ENCODE data around the gene ITIH6. TPM values are rescaled to one million over a fixed set of nuclear protein-coding genes. Genes with fewer than 3 reads are reported as not detected.

ITIH6 gene
- total RNA-seq, 1 experiment from 2014 or later = 0.04 TPM

DNA sequence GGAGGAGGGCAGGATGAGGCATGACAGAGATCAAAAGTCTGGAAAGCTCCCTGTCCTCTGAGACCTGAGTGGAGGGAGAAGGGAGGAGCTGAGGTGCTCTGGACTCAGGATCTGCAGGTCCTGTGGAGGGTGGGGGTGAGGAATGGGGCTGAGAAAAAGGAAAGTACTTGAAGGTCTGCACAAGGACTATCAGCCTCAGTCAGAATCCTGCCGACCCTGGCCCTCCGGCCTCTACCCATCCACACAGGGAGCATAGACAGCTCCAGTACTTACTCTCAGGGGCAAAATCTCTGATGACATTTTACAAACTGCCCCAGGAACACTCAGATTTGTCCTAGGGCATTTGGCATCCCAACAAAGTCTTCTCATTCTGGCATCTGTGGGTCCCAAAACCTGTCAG is 991 bp upstream of the ITIH6 start:
- no peaks in the 10 kb centered on the region for H3K9me3 Mint-ChIP-seq

DNA sequence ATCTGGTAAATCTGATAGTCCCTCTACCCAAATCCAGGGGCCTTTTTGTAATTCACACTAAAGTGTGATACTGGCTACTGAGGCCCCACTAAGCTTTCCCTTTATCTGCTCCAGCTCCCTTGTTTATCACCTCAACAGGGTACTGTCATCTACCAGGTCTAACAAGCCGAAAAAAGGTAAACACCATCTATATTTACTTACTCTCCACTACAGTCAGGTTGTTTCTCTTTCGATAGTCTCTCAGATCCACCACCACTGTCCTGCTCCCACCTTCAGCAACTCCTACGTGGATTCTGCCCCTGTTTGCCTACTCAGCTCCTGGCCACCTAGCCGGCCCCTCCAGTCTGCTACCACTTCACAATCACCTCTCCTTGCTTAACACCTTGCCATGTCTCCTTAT is 3.3 kb downstream of the ITIH6 start:
- DNase-seq (ENCODE audit: low spot score) (no peak), ATAC-seq (no peak)
- ChIA-PET POLR2A (no interaction called here), CTCF (no interaction called here)
- no peaks in the 10 kb centered on the region for H3K4me1 Mint-ChIP-seq
- no peaks in the 10 kb centered on the region for H3K36me3 Mint-ChIP-seq
- no peak overlapping the region for H3K4me3 Mint-ChIP-seq
- TF ChIP-seq TP53 (CRISPR knock-in tag; IDR thresholded peaks at IDR 0.05) = no peak
- no peak for TF ChIP-seq NR2C2 (CRISPR knock-in tag; IDR thresholded peaks at IDR 0.05)
- no peak for TF ChIP-seq NFYB (CRISPR knock-in tag; conservative IDR thresholded peaks at IDR 0.05; ENCODE audit: low read depth)
- TF ChIP-seq, protein P1, sequence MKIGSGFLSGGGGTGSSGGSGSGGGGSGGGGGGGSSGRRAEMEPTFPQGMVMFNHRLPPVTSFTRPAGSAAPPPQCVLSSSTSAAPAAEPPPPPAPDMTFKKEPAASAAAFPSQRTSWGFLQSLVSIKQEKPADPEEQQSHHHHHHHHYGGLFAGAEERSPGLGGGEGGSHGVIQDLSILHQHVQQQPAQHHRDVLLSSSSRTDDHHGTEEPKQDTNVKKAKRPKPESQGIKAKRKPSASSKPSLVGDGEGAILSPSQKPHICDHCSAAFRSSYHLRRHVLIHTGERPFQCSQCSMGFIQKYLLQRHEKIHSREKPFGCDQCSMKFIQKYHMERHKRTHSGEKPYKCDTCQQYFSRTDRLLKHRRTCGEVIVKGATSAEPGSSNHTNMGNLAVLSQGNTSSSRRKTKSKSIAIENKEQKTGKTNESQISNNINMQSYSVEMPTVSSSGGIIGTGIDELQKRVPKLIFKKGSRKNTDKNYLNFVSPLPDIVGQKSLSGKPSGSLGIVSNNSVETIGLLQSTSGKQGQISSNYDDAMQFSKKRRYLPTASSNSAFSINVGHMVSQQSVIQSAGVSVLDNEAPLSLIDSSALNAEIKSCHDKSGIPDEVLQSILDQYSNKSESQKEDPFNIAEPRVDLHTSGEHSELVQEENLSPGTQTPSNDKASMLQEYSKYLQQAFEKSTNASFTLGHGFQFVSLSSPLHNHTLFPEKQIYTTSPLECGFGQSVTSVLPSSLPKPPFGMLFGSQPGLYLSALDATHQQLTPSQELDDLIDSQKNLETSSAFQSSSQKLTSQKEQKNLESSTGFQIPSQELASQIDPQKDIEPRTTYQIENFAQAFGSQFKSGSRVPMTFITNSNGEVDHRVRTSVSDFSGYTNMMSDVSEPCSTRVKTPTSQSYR (CRISPR knock-in tag; IDR thresholded peaks at IDR 0.05) = no peak
- TF ChIP-seq NR1H2 (CRISPR knock-in tag; IDR thresholded peaks at IDR 0.05) = no peak
- TF ChIP-seq KAT7 (CRISPR knock-in tag; IDR thresholded peaks at IDR 0.05; ENCODE audit: borderline replicate concordance) = no peak
- TF ChIP-seq, protein P2, sequence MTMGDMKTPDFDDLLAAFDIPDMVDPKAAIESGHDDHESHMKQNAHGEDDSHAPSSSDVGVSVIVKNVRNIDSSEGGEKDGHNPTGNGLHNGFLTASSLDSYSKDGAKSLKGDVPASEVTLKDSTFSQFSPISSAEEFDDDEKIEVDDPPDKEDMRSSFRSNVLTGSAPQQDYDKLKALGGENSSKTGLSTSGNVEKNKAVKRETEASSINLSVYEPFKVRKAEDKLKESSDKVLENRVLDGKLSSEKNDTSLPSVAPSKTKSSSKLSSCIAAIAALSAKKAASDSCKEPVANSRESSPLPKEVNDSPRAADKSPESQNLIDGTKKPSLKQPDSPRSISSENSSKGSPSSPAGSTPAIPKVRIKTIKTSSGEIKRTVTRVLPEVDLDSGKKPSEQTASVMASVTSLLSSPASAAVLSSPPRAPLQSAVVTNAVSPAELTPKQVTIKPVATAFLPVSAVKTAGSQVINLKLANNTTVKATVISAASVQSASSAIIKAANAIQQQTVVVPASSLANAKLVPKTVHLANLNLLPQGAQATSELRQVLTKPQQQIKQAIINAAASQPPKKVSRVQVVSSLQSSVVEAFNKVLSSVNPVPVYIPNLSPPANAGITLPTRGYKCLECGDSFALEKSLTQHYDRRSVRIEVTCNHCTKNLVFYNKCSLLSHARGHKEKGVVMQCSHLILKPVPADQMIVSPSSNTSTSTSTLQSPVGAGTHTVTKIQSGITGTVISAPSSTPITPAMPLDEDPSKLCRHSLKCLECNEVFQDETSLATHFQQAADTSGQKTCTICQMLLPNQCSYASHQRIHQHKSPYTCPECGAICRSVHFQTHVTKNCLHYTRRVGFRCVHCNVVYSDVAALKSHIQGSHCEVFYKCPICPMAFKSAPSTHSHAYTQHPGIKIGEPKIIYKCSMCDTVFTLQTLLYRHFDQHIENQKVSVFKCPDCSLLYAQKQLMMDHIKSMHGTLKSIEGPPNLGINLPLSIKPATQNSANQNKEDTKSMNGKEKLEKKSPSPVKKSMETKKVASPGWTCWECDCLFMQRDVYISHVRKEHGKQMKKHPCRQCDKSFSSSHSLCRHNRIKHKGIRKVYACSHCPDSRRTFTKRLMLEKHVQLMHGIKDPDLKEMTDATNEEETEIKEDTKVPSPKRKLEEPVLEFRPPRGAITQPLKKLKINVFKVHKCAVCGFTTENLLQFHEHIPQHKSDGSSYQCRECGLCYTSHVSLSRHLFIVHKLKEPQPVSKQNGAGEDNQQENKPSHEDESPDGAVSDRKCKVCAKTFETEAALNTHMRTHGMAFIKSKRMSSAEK (CRISPR knock-in tag; IDR thresholded peaks at IDR 0.05; ENCODE audit: borderline replicate concordance) = no peak
- no peak for TF ChIP-seq FOXK1 (CRISPR knock-in tag; IDR thresholded peaks at IDR 0.05)
- TF ChIP-seq HMGA2 (CRISPR knock-in tag; IDR thresholded peaks at IDR 0.05) = no peak
- TF ChIP-seq, protein P3, sequence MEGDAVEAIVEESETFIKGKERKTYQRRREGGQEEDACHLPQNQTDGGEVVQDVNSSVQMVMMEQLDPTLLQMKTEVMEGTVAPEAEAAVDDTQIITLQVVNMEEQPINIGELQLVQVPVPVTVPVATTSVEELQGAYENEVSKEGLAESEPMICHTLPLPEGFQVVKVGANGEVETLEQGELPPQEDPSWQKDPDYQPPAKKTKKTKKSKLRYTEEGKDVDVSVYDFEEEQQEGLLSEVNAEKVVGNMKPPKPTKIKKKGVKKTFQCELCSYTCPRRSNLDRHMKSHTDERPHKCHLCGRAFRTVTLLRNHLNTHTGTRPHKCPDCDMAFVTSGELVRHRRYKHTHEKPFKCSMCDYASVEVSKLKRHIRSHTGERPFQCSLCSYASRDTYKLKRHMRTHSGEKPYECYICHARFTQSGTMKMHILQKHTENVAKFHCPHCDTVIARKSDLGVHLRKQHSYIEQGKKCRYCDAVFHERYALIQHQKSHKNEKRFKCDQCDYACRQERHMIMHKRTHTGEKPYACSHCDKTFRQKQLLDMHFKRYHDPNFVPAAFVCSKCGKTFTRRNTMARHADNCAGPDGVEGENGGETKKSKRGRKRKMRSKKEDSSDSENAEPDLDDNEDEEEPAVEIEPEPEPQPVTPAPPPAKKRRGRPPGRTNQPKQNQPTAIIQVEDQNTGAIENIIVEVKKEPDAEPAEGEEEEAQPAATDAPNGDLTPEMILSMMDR (IDR thresholded peaks at IDR 0.05) = no peak
- TF ChIP-seq GABPB1 (CRISPR knock-in tag; IDR thresholded peaks at IDR 0.05) = no peak
- H3K27me3 Mint-ChIP-seq (ENCODE audit: low read depth) = peaks cover 3% of the 10 kb centered on the region
- no peak overlapping the region for H3K27ac Mint-ChIP-seq
- H3K9me3 Mint-ChIP-seq = no peaks in the 10 kb centered on the region

More for the DNA sequence above, 991 bp upstream of the ITIH6 start:
- Mint-ChIP-seq H3K4me3 (no peak overlapping the region), H3K27ac (no peak overlapping the region), H3K4me1 (peaks cover 5% of the 10 kb centered on the region), H3K36me3 (no peaks in the 10 kb centered on the region), H3K27me3 (ENCODE audit: low read depth) (peaks cover 3% of the 10 kb centered on the region; the same call in 1 of the 2 replicates)
- ATAC-seq (no peak), DNase-seq (ENCODE audit: low spot score) (no peak)
- ChIA-PET POLR2A (no interaction called here), CTCF (no interaction called here)
- TF ChIP-seq ZNF317 (CRISPR knock-in tag; IDR thresholded peaks at IDR 0.05; ENCODE audit: borderline replicate concordance, low read depth) = no peak
- TF ChIP-seq, protein P4, sequence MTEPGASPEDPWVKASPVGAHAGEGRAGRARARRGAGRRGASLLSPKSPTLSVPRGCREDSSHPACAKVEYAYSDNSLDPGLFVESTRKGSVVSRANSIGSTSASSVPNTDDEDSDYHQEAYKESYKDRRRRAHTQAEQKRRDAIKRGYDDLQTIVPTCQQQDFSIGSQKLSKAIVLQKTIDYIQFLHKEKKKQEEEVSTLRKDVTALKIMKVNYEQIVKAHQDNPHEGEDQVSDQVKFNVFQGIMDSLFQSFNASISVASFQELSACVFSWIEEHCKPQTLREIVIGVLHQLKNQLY (CRISPR knock-in tag; IDR thresholded peaks at IDR 0.05) = no peak

DNA sequence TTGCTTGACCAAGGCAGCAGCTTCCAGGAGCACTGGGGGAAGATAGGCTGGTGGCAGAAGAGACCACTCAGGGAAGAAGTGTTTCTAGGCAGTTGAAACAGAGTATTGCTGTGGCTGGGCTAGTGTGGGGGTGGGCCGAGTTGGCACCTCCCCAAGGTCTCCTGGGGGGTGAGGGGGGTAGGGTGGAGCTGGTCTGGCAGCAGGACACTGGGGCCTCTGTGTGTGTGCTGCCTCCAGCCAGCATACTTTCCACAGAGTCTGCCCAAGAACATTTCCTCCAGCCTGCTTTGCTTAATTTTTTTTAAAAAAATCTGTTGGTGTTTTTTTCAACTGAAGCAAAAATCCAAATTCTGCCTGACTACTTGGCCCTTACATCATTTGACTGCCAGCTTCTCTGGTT is 4.0 kb downstream of the ITIH6 start:
- no peaks in the 10 kb centered on the region for H3K9me3 Mint-ChIP-seq
- H3K36me3 Mint-ChIP-seq = no peaks in the 10 kb centered on the region
- H3K4me3 Mint-ChIP-seq = no peak overlapping the region
- peaks cover 3% of the 10 kb centered on the region for H3K27me3 Mint-ChIP-seq (ENCODE audit: low read depth)
- ATAC-seq (no peak), DNase-seq (ENCODE audit: low spot score) (no peak)
- POLR2A ChIA-PET = no interaction called here
- 0 out of 2 replicates have a peak, but pooled peaks cover 1% of the 10 kb centered on the region for H3K4me1 Mint-ChIP-seq
- no peak overlapping the region for H3K27ac Mint-ChIP-seq
- CTCF ChIA-PET = no interaction called here
- TF ChIP-seq, protein P5, sequence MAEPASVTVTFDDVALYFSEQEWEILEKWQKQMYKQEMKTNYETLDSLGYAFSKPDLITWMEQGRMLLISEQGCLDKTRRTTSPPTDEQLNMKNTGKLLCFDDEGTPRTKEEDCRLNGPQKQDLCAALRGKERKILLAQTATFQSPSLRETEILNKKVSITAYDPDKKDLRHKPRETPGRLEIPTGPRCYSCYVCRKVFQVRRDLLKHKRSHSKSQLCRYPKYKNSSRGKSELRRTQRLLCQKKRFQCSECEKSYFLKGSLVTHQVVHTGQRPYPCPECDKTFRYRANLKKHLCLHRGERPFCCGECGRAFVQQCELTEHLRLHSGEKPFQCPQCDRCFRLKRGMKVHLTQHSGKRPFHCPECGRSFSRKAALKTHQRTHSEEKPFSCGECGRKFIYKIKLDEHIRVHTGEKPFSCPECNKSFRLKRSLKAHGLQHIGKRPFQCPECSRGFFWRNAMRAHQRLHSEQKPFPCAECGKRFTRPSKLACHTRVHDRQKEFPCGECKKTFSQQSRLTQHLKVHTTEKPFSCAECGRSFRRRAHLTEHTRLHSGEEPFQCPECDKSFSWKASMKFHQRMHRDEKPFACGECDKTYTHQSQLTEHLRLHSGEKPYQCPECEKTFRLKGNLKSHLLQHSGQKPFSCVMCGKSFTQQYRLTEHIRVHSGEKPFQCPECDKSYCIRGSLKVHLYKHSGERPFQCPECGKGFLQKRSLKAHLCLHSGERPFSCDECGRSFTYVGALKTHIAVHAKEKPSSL (CRISPR knock-in tag; conservative IDR thresholded peaks at IDR 0.05) = no peak
- TF ChIP-seq SP1 (CRISPR knock-in tag; conservative IDR thresholded peaks at IDR 0.05) = no peak
- no peak for TF ChIP-seq NR1H2 (CRISPR knock-in tag; IDR thresholded peaks at IDR 0.05)
- TF ChIP-seq, protein P6, sequence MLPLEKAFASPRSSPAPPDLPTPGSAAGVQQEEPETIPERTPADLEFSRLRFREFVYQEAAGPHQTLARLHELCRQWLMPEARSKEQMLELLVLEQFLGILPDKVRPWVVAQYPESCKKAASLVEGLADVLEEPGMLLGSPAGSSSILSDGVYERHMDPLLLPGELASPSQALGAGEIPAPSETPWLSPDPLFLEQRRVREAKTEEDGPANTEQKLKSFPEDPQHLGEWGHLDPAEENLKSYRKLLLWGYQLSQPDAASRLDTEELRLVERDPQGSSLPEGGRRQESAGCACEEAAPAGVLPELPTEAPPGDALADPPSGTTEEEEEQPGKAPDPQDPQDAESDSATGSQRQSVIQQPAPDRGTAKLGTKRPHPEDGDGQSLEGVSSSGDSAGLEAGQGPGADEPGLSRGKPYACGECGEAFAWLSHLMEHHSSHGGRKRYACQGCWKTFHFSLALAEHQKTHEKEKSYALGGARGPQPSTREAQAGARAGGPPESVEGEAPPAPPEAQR (CRISPR knock-in tag; IDR thresholded peaks at IDR 0.05) = no peak
- TF ChIP-seq, protein P7, sequence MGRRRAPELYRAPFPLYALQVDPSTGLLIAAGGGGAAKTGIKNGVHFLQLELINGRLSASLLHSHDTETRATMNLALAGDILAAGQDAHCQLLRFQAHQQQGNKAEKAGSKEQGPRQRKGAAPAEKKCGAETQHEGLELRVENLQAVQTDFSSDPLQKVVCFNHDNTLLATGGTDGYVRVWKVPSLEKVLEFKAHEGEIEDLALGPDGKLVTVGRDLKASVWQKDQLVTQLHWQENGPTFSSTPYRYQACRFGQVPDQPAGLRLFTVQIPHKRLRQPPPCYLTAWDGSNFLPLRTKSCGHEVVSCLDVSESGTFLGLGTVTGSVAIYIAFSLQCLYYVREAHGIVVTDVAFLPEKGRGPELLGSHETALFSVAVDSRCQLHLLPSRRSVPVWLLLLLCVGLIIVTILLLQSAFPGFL (CRISPR knock-in tag; IDR thresholded peaks at IDR 0.05; ENCODE audit: borderline replicate concordance) = no peak
